ENCODE measurements around the gene UAP1L1.
"Not testable (repeated sequence)": the region's sequence is repeated elsewhere in the genome, so short reads cannot be mapped to it uniquely, and the experiment has no call there.

The UAP1L1 gene

GRCh38 chr9:137112564-137113384, 35.5 kb downstream of the UAP1L1 start:
- no peak for FAIRE-seq
- no peak for DNase-seq (ENCODE audit: low spot score)

GRCh38 chr9:137113385-137114159, 36.3 kb downstream of the UAP1L1 start:
- DNase-seq (ENCODE audit: low spot score), result no peak
- no peak for FAIRE-seq

DNA sequence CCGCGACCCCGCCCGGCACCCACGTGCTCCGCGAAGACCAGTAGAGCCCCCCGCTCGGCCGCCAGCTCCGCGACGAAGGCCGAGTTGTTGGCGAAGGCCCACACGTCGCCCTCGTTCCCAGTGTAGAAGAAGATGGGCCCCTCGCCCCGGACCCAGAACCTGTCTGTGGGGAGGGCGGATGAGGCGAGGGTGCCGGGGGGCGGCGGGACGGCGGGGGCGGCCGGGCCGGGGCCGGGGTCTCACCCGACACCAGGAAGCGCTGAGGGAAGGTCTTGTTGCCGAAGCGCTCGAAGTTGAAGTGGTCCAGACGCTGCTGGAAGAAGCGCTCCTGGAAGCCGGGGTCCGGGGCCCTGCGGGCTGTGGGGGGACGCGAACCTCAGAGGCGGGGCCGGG, 36.9 kb downstream of the UAP1L1 start:
- DNase-seq (ENCODE audit: low spot score) (no peak), FAIRE-seq (no peak)

DNA sequence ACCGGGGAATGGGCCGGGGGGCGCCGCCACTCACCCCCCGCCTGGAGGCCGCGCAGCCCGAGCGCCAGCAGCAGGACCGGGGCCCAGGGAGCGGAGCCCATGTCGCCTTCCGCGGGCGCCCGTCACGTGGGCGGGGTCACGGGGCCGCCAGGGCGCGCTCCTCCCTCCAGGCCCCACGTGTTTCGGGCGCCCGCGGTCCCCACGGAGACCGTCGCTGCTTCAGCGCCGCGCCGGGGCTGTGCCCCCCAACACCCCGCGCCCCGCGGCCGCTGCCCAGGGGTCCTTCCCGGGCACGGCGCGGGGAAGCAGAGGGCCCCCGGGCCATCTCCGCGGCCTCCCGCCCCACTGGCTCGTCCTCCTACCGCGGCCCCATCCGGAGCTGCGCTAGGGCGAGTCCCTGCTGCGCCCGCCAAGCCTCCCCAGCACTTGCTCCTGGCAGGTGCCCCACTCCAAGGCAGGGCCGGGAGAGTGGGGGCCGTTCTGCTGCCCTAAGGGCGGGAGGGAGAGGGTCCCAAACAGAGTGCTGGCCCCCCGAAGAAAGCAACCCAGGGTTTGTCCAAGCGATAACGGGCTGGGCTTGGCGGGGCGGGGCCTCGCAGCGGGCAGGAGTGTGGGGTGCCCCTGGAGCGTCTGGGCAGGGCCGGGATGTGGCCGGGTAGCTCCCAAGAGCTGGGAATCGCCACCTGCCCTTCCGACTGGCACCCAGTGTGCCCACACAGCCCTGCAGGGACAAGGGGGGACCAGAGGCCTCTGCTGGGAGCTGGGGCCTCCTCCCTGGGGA, 37.5 kb downstream of the UAP1L1 start, which contains the start of gene DPP7:
Gene DPP7 (minus strand): TSS at position 121 of the 781 bp plus-strand sequence. CDS start 20 bp downstream, at position 101.
- DNase-seq (ENCODE audit: low spot score), result peak; percentile 74
- no peak for FAIRE-seq

GRCh38 chr9:137115394-137116026, 38.2 kb downstream of the UAP1L1 start:
- FAIRE-seq, result no peak
- DNase-seq (ENCODE audit: low spot score), result no peak

- FAIRE-seq, result no peak
- DNase-seq (ENCODE audit: low spot score), result no peak
These were observed 38.8 kb downstream of the UAP1L1 start for GRCh38 chr9:137116027-137116507.

GRCh38 chr9:137116728-137117127, 39.4 kb downstream of the UAP1L1 start:
- FAIRE-seq, result no peak

GRCh38 chr9:137117269-137117731, 40.0 kb downstream of the UAP1L1 start:
- DNase-seq (ENCODE audit: low spot score) (no peak), FAIRE-seq (no peak)

More at GRCh38 chr9:137116728-137117127, 39.4 kb downstream of the UAP1L1 start:
- DNase-seq (ENCODE audit: low spot score), result no peak

DNA sequence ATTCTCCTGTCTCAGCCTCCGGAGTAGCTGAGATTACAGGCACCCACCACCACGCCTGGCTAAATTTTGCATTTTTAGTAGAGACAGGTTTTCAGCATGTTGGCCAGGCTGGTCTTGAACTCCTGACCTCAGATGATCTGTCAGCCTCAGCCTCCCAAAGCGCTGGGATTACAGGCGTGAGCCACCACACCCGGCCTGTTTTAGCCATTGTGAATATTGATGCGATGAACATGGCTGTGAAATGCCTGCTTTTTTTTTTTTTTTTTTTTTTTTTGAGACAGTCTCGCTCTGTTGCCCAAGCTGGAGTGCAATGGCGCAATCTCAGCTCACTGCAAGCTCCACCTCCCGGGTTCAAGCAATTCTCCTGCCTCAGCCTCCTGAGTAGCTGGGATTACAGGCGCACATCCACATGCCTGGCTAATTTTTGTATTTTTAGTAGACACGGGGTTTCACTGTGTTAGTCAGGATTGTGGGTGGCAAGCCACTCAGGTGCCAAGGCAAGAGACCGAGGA, 40.8 kb downstream of the UAP1L1 start:
- not testable (repeated sequence) for DNase-seq (ENCODE audit: low spot score); FAIRE-seq

DNA sequence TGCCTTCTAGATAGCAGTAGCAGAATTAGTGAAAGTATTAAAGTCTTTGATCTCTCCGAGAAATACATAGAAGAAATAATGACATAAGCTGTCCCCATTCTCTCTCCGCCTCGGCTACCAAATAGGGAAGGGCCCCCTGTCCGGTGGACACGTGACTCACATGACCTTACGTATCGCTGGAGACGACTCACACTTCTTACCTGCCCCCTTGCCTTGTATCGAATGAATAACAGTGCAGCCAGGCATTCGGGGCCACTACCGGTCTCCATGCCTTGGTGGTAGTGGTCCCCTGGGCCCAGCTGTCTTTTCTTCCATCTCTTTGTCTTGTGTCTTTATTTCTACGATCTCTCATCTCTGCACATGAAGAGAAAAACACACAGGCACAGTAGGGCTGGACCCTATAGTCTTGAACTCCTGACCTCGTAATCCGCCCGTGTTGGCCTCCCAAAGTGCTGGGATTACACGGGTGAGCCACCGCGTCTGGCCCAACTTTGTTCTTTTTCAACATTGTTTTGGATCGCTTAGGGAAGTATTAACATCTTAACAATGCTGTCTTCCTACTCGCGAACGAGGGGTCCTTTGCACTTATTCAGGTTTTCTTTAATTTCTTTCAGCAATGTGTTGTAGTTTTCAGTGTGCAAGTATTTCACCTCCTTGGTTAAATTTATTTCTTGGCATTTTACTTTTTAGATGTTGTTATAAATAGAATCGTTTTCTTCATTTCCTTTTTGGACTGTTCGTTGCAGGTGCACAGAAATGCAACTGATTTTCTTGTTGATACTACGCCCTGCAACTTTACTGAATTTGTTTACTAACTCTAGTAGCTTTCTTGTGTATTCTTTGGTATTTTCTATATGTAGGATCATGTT, 44.8 kb downstream of the UAP1L1 start:
- not testable (repeated sequence) for FAIRE-seq; DNase-seq (ENCODE audit: low spot score)

GRCh38 chr9:137122796-137123467, 45.6 kb downstream of the UAP1L1 start:
- not testable (repeated sequence) for DNase-seq (ENCODE audit: low spot score); FAIRE-seq

- FAIRE-seq, result no peak
- no peak for DNase-seq (ENCODE audit: low spot score)
These were observed 46.1 kb downstream of the UAP1L1 start for GRCh38 chr9:137123468-137123837.

DNA sequence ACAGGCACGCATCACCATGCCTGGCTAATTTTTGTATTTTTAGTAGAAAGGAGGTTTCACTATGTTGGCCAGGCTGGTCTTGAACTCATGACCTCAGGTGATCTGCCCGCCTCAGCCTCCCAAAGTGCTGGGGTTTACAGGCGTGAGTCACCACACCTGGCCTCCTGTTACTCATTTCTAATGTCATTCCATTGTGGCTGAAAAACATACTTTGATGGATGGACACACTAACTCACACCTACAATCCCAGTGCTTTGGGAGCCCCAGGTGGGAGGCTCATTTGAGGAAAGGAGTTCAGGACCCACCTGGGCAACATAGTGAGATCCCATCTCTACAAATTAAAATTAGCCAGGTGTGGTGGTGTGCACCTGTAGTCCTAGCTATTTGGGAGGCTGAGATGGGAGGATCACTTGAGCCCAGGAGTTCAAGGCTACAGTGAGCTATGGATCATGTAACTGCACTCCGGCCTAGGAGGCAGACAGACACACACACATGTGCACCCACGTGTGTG, 46.7 kb downstream of the UAP1L1 start:
- FAIRE-seq; DNase-seq (ENCODE audit: low spot score): not testable (repeated sequence)

DNA sequence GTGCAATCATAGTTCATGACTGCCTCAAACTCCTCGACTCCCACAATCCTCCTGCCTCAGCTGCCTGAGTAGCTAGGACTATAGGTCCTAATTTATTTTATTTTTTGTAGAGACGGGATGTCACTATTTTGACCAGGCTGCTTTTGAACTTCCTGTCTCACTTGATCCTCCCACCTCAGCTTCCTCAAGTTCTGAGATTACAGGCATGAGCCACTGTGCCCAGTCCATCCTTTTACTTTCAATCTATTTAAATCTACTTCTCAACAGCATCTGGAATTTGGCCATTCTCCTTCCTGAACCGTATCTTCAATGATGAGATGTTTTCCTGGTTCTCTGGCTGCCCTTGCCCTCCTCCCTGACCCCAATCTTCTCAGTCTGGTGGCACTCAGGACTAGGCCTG, 49.5 kb downstream of the UAP1L1 start:
- no peak for FAIRE-seq
- no peak for DNase-seq (ENCODE audit: low spot score)

DNA sequence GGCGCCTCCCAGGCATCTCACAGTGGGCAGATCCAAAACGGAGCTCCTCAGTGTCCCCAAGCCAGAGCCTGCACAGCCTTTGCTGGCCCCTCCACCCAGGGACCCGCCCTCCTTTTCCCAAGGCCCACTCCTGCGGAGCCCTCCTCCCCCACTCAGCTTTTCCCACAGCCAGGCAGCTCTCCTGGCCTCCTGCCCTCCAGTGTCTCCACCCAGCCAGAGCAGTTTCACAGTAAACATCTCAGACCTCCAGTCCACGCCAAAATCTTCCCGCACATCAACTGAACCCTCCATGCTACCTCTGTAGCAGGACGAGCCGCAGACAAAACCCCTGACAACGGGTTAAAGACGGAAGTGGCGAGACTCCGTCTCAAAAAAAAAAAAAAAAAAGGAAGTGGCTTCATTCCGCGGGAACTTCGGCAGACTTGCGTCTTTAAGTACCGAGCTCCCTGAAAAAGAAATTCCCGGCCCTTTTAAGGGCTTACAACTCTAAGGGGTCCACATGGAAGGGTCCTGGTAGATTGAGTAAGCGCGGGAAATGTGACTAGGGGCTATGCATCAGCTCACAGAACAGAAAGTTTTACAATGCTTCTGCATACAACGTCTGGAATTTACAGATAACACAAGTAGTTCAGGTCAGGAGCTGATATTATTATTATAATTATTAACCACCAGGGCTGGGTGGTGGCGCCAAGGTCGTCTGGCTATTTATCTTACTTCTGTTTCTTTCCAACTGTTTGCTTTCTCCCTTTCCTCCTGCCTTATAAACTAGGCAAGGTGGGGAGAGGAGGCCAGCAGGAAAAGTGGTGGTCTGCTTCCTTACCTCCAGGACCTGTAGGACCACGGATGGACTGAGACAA, 50.2 kb downstream of the UAP1L1 start:
- no peak for FAIRE-seq
- DNase-seq (ENCODE audit: low spot score), result peak; percentile 53

- no peak for DNase-seq (ENCODE audit: low spot score)
- FAIRE-seq, result no peak
These were observed 51.0 kb downstream of the UAP1L1 start for GRCh38 chr9:137128158-137128861.

DNA sequence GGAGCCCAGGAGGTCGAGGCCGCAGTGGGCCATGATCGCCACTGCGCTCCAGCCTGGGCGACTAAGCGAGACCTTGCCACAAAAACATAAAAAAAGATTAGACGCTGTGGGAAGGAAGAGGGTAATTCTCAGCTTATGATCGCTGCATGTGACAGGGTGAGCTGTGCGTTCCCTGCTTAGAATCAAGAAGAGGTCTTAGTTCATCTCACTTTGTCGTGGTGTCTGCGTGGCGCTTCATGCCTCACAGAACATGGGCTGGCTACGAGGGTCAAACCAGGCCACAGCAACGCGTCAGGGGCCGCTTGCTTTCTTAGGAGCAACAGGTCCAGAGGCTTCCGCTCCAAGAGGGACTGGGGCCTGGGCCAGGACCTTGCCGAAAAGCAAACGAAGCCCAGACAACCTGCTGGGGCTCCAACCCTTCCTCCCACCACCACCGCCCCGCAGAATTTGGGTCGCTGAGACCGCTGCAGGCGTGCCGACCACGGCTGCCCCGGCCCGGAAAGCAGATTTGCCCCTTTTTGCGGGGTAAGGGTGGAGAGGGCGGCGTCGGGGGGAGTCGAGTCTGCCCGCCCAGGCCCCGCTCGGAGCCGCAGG, 51.6 kb downstream of the UAP1L1 start:
- FAIRE-seq, result no peak
- no peak for DNase-seq (ENCODE audit: low spot score)
